Measurements from ENCODE around the gene SCAF4. TPM values are rescaled to one million over a fixed set of nuclear protein-coding genes. Genes with fewer than 3 reads are reported as not detected.

SCAF4 gene
- total RNA-seq, 1 donor from 2014 or later: 33.4 TPM

DNA sequence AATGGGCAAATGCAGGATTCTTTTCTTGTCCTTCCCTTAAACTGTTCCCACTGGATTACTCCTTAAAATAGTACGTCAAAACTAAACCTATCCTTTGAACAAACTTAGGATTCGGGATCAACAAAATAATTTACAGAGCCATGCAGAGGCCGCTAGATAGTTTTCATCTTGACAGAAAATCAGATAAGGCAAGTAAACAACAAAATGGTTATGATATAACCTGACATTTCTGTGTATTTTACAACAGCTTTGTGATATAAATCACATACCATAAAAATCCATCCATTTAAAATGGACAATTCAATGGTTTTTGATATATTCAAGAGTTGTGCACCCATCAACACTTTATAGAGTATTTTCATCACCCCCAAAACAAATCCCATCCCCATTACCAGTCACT is 11.2 kb downstream of the SCAF4 start:
- Histone ChIP-seq H3K36me3 (no peaks in the 10 kb centered on the region), H3K27me3 (ENCODE audit: low read depth) (no peaks in the 10 kb centered on the region), H3K27ac (no peak overlapping the region), H3K9me3 (no peaks in the 10 kb centered on the region), H3K4me3 (no peak overlapping the region), H3K4me1 (peaks cover 33% of the 10 kb centered on the region)
- TF ChIP-seq, protein P1, sequence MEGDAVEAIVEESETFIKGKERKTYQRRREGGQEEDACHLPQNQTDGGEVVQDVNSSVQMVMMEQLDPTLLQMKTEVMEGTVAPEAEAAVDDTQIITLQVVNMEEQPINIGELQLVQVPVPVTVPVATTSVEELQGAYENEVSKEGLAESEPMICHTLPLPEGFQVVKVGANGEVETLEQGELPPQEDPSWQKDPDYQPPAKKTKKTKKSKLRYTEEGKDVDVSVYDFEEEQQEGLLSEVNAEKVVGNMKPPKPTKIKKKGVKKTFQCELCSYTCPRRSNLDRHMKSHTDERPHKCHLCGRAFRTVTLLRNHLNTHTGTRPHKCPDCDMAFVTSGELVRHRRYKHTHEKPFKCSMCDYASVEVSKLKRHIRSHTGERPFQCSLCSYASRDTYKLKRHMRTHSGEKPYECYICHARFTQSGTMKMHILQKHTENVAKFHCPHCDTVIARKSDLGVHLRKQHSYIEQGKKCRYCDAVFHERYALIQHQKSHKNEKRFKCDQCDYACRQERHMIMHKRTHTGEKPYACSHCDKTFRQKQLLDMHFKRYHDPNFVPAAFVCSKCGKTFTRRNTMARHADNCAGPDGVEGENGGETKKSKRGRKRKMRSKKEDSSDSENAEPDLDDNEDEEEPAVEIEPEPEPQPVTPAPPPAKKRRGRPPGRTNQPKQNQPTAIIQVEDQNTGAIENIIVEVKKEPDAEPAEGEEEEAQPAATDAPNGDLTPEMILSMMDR (IDR thresholded peaks at IDR 0.05): no peak
- no peak for ATAC-seq
- intact Hi-C loops (cut with DNase I): no loop called here
- DNase-seq: no peak

DNA sequence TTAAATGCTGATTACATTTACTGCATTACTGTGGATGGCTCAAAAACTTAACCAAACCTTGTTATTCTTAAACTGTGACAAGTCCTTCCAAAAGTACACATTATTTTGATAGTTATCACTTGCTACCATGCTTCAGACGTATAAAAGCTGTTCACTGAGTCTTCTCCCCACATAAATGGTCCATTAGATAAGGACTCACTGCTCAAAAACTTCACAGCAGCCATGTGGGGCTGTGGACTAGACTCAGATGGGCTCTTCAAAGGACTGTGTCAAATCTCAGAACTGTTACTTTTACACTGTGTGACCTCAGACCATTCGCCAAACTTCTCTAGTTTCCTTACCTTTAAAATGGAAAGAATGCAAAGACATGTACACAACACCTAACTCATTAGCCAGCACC is 11.6 kb downstream of the SCAF4 start:
- ATAC-seq: peak in 1 of 2 donors; percentile 31
- peaks cover 33% of the 10 kb centered on the region for H3K4me1 ChIP-seq
- no peak overlapping the region for H3K4me3 ChIP-seq
- H3K27ac ChIP-seq: no peak overlapping the region
- H3K27me3 ChIP-seq (ENCODE audit: low read depth): no peaks in the 10 kb centered on the region
- no peaks in the 10 kb centered on the region for H3K9me3 ChIP-seq
- TF ChIP-seq, protein P1 (IDR thresholded peaks at IDR 0.05): no peak
- H3K36me3 ChIP-seq: no peaks in the 10 kb centered on the region
- intact Hi-C loops (cut with DNase I): no loop called here
- no peak for DNase-seq

DNA sequence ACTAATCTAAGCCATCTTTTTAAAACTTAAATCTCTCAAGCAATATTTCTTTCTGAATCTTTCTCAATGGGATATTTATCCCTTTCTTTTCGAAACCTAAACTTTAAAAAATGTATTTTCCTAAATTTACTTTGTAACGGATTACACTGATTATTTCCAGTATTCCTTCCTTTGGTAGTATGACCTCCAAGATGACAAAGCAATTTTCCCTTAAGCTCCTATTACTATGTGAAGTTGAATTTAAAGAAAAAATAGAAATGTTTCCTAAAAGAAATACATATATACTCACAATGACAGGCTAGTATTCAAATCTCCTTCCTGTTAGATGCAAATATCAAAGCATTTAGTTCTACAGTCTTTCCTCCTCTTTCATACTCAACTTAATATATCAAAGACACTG is 15.8 kb downstream of the SCAF4 start:
- no peak overlapping the region for H3K4me3 ChIP-seq
- no peaks in the 10 kb centered on the region for H3K36me3 ChIP-seq
- no peak for ATAC-seq
- TF ChIP-seq, protein P1 (IDR thresholded peaks at IDR 0.05): no peak
- intact Hi-C loops (cut with DNase I): no loop called here
- no peak overlapping the region for H3K27ac ChIP-seq
- peaks cover 30% of the 10 kb centered on the region for H3K4me1 ChIP-seq
- no peak for DNase-seq
- no peaks in the 10 kb centered on the region for H3K9me3 ChIP-seq
- H3K27me3 ChIP-seq (ENCODE audit: low read depth): no peaks in the 10 kb centered on the region

DNA sequence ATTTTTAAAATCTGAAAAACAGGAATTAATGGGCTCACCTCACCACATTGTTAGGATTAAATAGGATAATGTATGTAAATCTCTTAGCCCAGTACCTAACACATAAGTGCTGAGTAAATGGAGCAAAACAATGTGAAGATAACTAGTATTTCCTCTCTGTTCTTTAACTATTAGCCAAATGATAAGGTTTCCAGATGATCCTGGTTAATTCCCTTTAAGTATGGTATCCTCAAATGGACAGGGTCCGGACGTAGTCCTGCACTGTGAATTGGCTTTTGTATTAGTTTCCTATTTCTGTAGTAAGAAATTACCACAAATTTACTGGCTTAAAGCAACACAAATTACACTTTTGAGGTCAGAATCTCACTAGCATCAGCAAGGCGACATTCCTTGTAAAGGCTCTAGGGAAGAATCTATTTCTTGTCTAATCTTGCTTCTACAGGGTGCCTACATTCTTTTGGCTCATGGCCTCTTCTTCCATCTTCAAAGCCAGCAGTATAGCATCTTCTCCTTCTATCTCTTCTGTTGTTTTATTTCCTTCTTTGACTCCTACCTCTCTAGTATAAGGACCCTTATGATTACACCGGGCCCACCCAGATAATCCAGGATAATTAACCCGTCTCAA is 17.1 kb downstream of the SCAF4 start:
- Histone ChIP-seq H3K27ac (no peak overlapping the region), H3K27me3 (ENCODE audit: low read depth) (no peaks in the 10 kb centered on the region), H3K36me3 (no peaks in the 10 kb centered on the region), H3K4me1 (peaks cover 33% of the 10 kb centered on the region), H3K4me3 (no peak overlapping the region), H3K9me3 (no peaks in the 10 kb centered on the region)
- TF ChIP-seq, protein P1 (IDR thresholded peaks at IDR 0.05): no peak
- ATAC-seq: no peak
- intact Hi-C loops (cut with DNase I): no loop called here
- DNase-seq: no peak

DNA sequence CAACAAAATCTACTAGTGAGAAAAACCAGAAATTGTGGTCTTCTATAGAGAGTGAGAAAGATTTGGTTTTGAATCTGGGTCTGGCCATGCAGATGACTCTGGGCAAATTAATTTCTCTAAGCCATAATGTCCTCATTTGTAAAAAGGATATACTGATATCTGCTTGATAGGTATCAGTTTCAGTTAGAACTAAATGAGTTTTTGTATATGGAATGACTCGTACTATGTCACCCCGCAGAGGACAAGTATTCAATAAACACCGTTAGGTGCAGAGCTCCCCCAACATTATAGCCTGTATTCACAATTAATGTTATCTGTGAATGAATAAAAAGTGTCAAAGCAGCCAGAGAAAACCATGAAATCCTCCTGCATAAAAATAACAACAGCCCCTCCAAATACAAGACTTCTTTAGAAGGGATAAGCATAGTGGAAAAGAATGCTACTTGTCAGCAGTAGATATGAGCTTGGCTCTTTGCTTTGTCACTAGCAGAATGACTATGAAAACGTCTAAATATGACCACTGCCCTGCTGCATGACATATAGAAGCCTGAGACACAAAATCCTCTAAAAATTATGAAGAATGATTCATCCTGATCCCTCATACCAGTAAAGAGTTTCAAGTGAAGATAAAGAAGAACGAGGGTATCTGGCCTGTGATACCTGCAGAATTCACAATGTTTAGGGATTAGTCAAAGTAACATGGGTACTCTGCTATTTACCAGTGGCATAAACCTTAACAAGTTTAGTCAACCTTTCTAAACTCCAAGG is 17.8 kb downstream of the SCAF4 start:
- no peaks in the 10 kb centered on the region for H3K36me3 ChIP-seq
- H3K27ac ChIP-seq: no peak overlapping the region
- intact Hi-C loops (cut with DNase I): no loop called here
- TF ChIP-seq, protein P1 (IDR thresholded peaks at IDR 0.05): no peak
- no peaks in the 10 kb centered on the region for H3K27me3 ChIP-seq (ENCODE audit: low read depth)
- no peaks in the 10 kb centered on the region for H3K9me3 ChIP-seq
- no peak overlapping the region for H3K4me3 ChIP-seq
- no peak for ATAC-seq
- no peak for DNase-seq
- H3K4me1 ChIP-seq: peaks cover 34% of the 10 kb centered on the region
